HG03108 (cell line): Measurements from ENCODE around the gene HEPHL1.
"Not testable (repeated sequence)": the region's sequence is repeated elsewhere in the genome, so short reads cannot be mapped to it uniquely, and the experiment has no call there.

Source experiments
- ATAC-seq: cut with Tn5 transposase; IDR thresholded peaks from one replicate; pipeline ENCODE4 v1.9.1; 2021; ENCODE audit warnings: moderate library complexity; ENCODE audit not compliant: unreplicated experiment

The HEPHL1 gene

DNA sequence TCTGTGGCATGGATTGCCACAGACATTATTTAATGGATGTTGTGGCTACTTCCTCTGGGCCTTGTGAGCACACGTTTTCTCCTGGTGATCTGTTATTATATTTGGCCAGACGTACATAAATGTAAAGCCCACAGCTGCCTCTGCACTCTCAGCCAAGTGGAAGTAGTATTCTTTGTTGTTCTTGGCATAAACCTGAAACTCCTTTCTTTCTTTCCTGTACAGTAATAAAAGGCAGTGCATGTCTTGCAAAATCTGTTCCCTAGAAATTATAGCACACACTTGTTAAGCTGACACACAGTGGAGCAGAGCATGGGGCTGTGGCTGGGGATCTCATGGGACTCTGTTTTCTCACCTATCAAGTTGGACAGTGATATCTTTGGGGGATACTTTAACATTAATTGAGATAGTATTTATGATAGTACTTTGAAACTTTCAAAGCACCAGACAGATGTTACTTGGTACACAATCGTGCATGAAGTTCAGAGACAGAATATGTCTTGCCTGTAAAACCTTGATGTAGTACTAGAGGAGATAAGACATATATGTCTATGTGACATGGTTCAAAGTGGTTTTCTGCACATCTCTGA, 128.4 kb downstream of the HEPHL1 start:
- no peak for ATAC-seq

DNA sequence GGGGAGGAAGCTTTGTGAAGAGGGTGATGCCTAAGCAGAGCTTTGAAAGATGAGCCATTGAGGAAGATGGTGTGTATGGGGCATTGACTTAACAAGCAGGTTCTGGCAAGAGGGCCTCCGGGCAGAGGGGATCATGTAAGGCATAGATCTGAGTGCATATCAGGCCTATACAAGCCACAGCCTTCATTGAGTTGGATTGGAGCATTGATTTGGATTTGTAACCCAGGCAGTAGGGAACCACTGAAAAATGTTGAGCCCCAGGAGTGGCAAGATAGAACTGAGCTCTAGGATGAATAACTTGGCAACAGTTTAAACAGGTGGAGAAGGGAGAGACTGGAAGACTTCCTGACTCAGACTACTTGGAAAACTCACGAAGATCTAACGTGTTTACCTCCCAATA, 128.9 kb downstream of the HEPHL1 start:
- no peak for ATAC-seq

- no peak for ATAC-seq
These were observed 129.8 kb downstream of the HEPHL1 start for GRCh38 chr11:94150704-94151685.

- no peak for ATAC-seq
These were observed 130.9 kb downstream of the HEPHL1 start for GRCh38 chr11:94151903-94152677.

DNA sequence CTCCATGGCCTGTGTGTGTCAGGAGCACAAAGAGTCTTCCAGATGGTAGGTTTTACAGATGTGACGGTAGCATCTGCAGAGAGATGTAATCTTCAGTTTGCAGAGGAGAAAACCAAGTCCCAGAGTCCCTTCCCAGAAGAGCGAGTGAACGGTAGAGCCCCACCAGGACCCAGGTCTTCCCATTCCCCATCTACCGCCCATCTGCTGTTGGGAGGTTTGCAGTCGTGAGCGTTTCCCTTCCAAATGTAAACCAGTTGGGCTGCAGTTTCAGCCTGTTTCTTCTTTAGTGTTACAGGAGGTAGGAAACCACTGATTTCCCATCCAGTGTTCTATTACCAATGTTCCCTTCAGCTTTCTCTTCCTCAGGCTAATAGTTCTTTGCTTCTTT, 131.5 kb downstream of the HEPHL1 start:
- ATAC-seq, result no peak

GRCh38 chr11:94153320-94153719, 132.2 kb downstream of the HEPHL1 start:
- ATAC-seq, result no peak

GRCh38 chr11:94154095-94154856, 133.1 kb downstream of the HEPHL1 start:
- ATAC-seq, result no peak

DNA sequence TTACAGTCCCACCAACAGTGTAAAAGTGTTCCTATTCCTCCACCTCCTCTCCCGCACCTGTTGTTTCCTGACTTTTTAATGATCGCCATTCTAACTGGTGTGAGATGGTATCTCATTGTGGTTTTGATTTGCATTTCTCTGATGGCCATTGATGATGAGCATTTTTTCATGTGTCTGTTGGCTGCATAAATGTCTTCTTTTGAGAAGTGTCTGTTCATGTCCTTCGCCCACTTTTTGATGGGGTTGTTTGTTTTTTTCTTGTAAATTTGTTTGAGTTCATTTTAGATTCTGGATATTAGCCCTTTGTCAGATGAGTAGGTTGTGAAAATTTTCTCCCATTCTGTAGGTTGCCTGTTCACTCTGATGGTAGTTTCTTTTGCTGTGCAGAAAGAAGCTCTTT, 136.2 kb downstream of the HEPHL1 start:
- ATAC-seq, result not testable (repeated sequence)
